ENCODE data around the gene CD86. TPM values are rescaled to one million over a fixed set of nuclear protein-coding genes. Genes with fewer than 3 reads are reported as not detected.

CD86 gene
- total and polyA plus RNA-seq, 2 of the 8 experiments (the other 6 are each of a cell fraction or from before 2014, with no cell fraction given) = 0.12 to 0.30 TPM

- Histone ChIP-seq H3K9ac (replicated peaks in 1 of 4; ENCODE audit: extremely low read depth in 1 of 4, low read depth in 3 of 4, low read length in 3 of 4) (no peak overlapping the region), H3K14ac (ENCODE audit: insufficient read length) (no peak overlapping the region), H3K56ac (replicated peaks; ENCODE audit: insufficient read length, low read depth, low read length) (no peak overlapping the region), H3K36me3 (ENCODE audit: control insufficient read depth in 2 of 4, insufficient read depth in 4 of 4, low read length in 3 of 4) (no peaks in the 10 kb centered on the region), H3K9me3 (ENCODE audit: insufficient read depth in 2 of 2, low read depth in 1 of 2, low read length in 1 of 2) (no peaks in the 10 kb centered on the region), H4K5ac (ENCODE audit: insufficient read length, low read depth, low read length) (no peak overlapping the region), H3K4ac (replicated peaks; ENCODE audit: insufficient read length, low read depth, low read length) (no peak overlapping the region), H4K8ac (ENCODE audit: extremely low read depth, insufficient read depth, low read length) (no peak overlapping the region), H2AK5ac (ENCODE audit: low read depth, low read length) (no peak overlapping the region), H2AFZ (ENCODE audit: low read length) (no peak overlapping the region), H3K79me2 (ENCODE audit: control insufficient read depth in 1 of 2, insufficient read depth in 2 of 2, low read length in 2 of 2) (no peaks in the 10 kb centered on the region), H2BK12ac (ENCODE audit: low read depth, low read length) (no peak overlapping the region), H3K23me2 (ENCODE audit: low read depth, low read length) (no peaks in the 10 kb centered on the region), H2BK15ac (ENCODE audit: low read length) (no peak overlapping the region), H3K18ac (ENCODE audit: extremely low read depth, low read length) (no peak overlapping the region), H2BK5ac (ENCODE audit: low read depth, low read length) (no peak overlapping the region), H3K27me3 (replicated peaks in 1 of 4; ENCODE audit: control insufficient read depth in 3 of 4, extremely low read depth in 1 of 4, insufficient read depth in 3 of 4, low read length in 3 of 4) (no peaks in the 10 kb centered on the region), H3K4me1 (replicated peaks in 1 of 4; ENCODE audit: control insufficient read depth in 3 of 4, insufficient read depth in 4 of 4, low read length in 3 of 4) (0 out of 7 replicates have a peak, but pooled peaks cover 0 to 2% (median 0%) of the 10 kb centered on the region in 4 experiments), H3K27ac (ENCODE audit: low read depth, low read length) (no peak overlapping the region), H3K79me1 (ENCODE audit: low read depth, low read length) (no peaks in the 10 kb centered on the region), H4K20me1 (replicated peaks in 1 of 2; ENCODE audit: control insufficient read depth in 1 of 2, insufficient read depth in 2 of 2, low read length in 2 of 2) (no peaks in the 10 kb centered on the region), H2BK120ac (replicated peaks; ENCODE audit: low read depth, low read length) (no peak overlapping the region), H3K4me3 (ENCODE audit: extremely low read depth in 1 of 4, insufficient read depth in 2 of 4, low read depth in 3 of 4, low read length in 4 of 4) (no peak overlapping the region), H4K91ac (replicated peaks; ENCODE audit: insufficient read length, low read length) (no peak overlapping the region), H3K23ac (ENCODE audit: insufficient read length) (no peak overlapping the region), H2BK20ac (ENCODE audit: low read length) (no peak overlapping the region), H3K4me2 (ENCODE audit: insufficient read depth in 1 of 2, low read depth in 2 of 2, low read length in 2 of 2) (no peak overlapping the region)
- no peak for DNase-seq (ENCODE audit: low read depth in 1 of 2, low spot score in 2 of 2)
- ChIA-PET POLR2A (ENCODE audit: partially characterized antibody) (no interaction called here), CTCF (ENCODE audit: partially characterized antibody) (interaction anchor here (0.9 to 9.3 kb wide), 11 partner anchors 12 to 554 kb away, joined by 3 to 113 read pairs (median 7); partner anchors contain the start of gene POLQ)
- 100% methylated on average over 1 of the region's 1 CpG; no CpG with 5 or more reads in 1 of the 2 experiments for WGBS, 2 experiments (ENCODE audit: extremely low coverage in 1 of 2, insufficient coverage in 1 of 2, insufficient read length in 1 of 2, insufficient replicate concordance in 2 of 2, low coverage in 1 of 2, low lambda C conversion rate in 2 of 2, missing lambda C conversion rate in 1 of 2)
- no peak for FAIRE-seq
- no peak for TF ChIP-seq HDAC2 (IDR thresholded peaks at IDR 0.05; ENCODE audit: borderline replicate concordance in 1 of 2, low read depth in 2 of 2, low read length in 2 of 2)
- TF ChIP-seq TAF7 (optimal IDR thresholded peaks at IDR 0.05; ENCODE audit: borderline replicate concordance, low read depth, low read length) = no peak
- TF ChIP-seq TBP (IDR thresholded peaks at IDR 0.05; ENCODE audit: low read depth, low read length) = no peak
- no peak for TF ChIP-seq POLR2AphosphoS5 (IDR thresholded peaks at IDR 0.05; ENCODE audit: low read depth, low read length)
- TF ChIP-seq BCL11A (IDR thresholded peaks at IDR 0.05; ENCODE audit: low read depth in 2 of 2, low read length in 2 of 2) = no peak
- no peak for TF ChIP-seq TCF12 (IDR thresholded peaks at IDR 0.05; ENCODE audit: low read depth, low read length)
- TF ChIP-seq RNF2 (IDR thresholded peaks at IDR 0.05; ENCODE audit: borderline replicate concordance, low read depth, low read length, missing control alignments, poor library complexity, severe bottlenecking) = no peak
- no peak for TF ChIP-seq SP1 (IDR thresholded peaks at IDR 0.05; ENCODE audit: low read depth, low read length)
- no peak for TF ChIP-seq GABPA (IDR thresholded peaks at IDR 0.05; ENCODE audit: borderline replicate concordance, insufficient read depth, low read length)
- TF ChIP-seq RXRA (IDR thresholded peaks at IDR 0.05; ENCODE audit: insufficient read depth, low read depth, low read length) = no peak
- no peak for TF ChIP-seq SIRT6 (IDR thresholded peaks at IDR 0.05; ENCODE audit: low read length)
- TF ChIP-seq CEBPB (IDR thresholded peaks at IDR 0.05; ENCODE audit: low read depth, low read length) = no peak
- no peak for TF ChIP-seq ATF2 (IDR thresholded peaks at IDR 0.05; ENCODE audit: low read length)
Measured at GRCh38 chr3:122100083-122100482, 44.9 kb downstream of the CD86 start.
